ENCODE results near the gene SERINC4.

The SERINC4 gene

DNA sequence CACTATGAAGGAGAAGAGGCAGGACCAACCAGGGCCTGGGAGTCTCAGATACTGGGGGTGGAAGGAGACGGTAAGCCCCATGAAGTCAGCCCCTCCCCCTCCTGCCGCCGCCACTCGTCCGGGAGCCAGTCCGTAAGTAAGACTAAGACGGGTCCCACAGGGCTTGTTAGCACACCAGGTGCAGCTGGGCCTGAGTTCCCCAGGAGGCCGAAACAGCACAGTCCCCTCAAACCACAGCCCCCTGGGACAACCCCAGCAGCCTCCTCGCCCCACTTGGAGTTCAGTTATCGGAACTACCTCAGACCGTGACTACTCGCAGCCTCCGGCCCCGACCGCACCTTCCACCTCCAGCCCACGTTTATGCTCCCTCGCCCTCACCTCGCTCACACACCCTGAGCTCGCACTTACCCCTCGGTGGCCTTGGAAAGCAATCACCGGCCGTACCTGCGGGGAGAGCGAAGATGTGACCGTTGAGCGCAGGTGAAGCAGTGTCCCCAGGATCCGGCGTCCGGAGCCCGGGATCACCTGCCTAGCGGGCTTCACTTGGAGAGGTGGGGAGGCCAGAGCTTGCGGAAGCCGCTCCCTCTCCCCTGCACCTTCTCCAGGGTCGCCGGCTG is 23.8 kb downstream of the SERINC4 start:
- peaks cover 10% of the 10 kb centered on the region for H3K4me1 ChIP-seq (ENCODE audit: control insufficient read depth, insufficient read depth, low read length)
- H3K36me3 ChIP-seq (ENCODE audit: control insufficient read depth, insufficient read depth, low read length) = peaks cover 32% of the 10 kb centered on the region
- H3K4me3 ChIP-seq (ENCODE audit: low read depth, low read length) = peak overlapping the region; percentile 86
- H3K9me3 ChIP-seq (ENCODE audit: control insufficient read depth, insufficient read depth, low read length) = no peaks in the 10 kb centered on the region
- H3K27me3 ChIP-seq (ENCODE audit: control insufficient read depth, insufficient read depth, low read length) = no peaks in the 10 kb centered on the region
- peak overlapping the region; percentile 55; the same call in 1 of the 2 replicates for H3K9ac ChIP-seq (ENCODE audit: low read depth, low read length)
- peak overlapping the region; percentile 2 for H3K27ac ChIP-seq (ENCODE audit: low read depth, low read length)

DNA sequence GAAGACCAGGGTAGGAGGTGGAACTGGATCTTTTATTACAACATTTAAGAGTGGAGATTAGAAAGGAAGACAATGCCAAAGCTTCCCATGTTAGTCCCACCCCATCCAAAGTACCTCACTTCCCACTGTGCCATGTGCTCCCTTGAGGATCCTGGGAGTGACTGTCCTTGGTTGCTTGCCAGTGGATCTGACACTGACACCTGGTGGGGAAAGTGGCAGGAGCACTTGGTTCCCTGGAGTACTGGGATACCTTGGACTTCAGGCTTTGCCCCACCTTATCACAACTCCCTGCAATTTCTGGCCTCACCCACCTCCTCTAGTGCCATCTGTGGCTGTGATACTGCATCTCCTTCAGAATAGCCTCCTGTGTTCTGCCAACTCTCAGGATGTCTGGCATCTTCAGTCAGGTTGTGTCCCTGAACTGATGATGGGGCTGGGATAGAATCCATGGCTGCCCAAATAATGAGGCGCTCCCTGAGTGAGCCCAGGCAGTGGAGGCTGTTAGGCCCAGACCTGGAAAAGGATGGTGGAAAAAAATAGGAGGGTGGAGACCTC is 24.5 kb downstream of the SERINC4 start:
- Histone ChIP-seq H3K27me3 (ENCODE audit: control insufficient read depth, insufficient read depth, low read length) (no peaks in the 10 kb centered on the region), H3K4me3 (ENCODE audit: low read depth, low read length) (peak overlapping the region; percentile 86), H3K4me1 (ENCODE audit: control insufficient read depth, insufficient read depth, low read length) (peaks cover 10% of the 10 kb centered on the region), H3K36me3 (ENCODE audit: control insufficient read depth, insufficient read depth, low read length) (peaks cover 39% of the 10 kb centered on the region), H3K9me3 (ENCODE audit: control insufficient read depth, insufficient read depth, low read length) (no peaks in the 10 kb centered on the region), H3K9ac (ENCODE audit: low read depth, low read length) (no peak overlapping the region), H3K27ac (ENCODE audit: low read depth, low read length) (no peak overlapping the region)

DNA sequence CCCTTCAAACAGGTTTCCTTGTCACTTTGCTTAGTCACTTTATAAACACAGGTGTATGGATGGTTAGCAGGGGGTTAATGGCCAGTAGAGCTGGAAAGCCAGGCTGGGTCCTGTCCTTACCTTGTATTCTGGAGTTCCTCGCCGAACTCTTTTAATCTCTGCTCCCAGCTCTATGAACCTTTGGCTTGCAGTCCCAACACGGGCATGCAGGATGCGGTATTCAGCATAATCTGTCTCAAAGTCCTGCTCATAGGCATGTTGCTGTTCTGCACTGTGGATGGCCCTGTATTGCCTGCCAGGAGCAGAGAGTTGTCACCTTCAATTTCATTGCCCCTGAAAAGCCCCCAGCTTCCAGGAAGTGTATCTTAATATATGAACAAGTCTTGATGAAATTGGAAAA is 26.0 kb downstream of the SERINC4 start:
- H3K4me3 ChIP-seq (ENCODE audit: low read depth, low read length) = no peak overlapping the region
- peaks cover 10% of the 10 kb centered on the region for H3K4me1 ChIP-seq (ENCODE audit: control insufficient read depth, insufficient read depth, low read length)
- no peak overlapping the region for H3K9ac ChIP-seq (ENCODE audit: low read depth, low read length)
- no peak overlapping the region for H3K27ac ChIP-seq (ENCODE audit: low read depth, low read length)
- peaks cover 54% of the 10 kb centered on the region for H3K36me3 ChIP-seq (ENCODE audit: control insufficient read depth, insufficient read depth, low read length)
- no peaks in the 10 kb centered on the region for H3K27me3 ChIP-seq (ENCODE audit: control insufficient read depth, insufficient read depth, low read length)
- no peaks in the 10 kb centered on the region for H3K9me3 ChIP-seq (ENCODE audit: control insufficient read depth, insufficient read depth, low read length)

GRCh38 chr15:43772624-43773023 is 27.4 kb downstream of the SERINC4 start:
- H3K36me3 ChIP-seq (ENCODE audit: control insufficient read depth, insufficient read depth, low read length) = peaks cover 68% of the 10 kb centered on the region
- no peaks in the 10 kb centered on the region for H3K27me3 ChIP-seq (ENCODE audit: control insufficient read depth, insufficient read depth, low read length)
- H3K9me3 ChIP-seq (ENCODE audit: control insufficient read depth, insufficient read depth, low read length) = no peaks in the 10 kb centered on the region
- H3K9ac ChIP-seq (ENCODE audit: low read depth, low read length) = no peak overlapping the region
- peaks cover 10% of the 10 kb centered on the region for H3K4me1 ChIP-seq (ENCODE audit: control insufficient read depth, insufficient read depth, low read length)
- H3K27ac ChIP-seq (ENCODE audit: low read depth, low read length) = no peak overlapping the region
- H3K4me3 ChIP-seq (ENCODE audit: low read depth, low read length) = no peak overlapping the region

GRCh38 chr15:43771816-43772215 is 28.2 kb downstream of the SERINC4 start:
- no peaks in the 10 kb centered on the region for H3K27me3 ChIP-seq (ENCODE audit: control insufficient read depth, insufficient read depth, low read length)
- H3K4me3 ChIP-seq (ENCODE audit: low read depth, low read length) = no peak overlapping the region
- H3K27ac ChIP-seq (ENCODE audit: low read depth, low read length) = no peak overlapping the region
- H3K4me1 ChIP-seq (ENCODE audit: control insufficient read depth, insufficient read depth, low read length) = peaks cover 8% of the 10 kb centered on the region
- H3K9ac ChIP-seq (ENCODE audit: low read depth, low read length) = no peak overlapping the region
- H3K36me3 ChIP-seq (ENCODE audit: control insufficient read depth, insufficient read depth, low read length) = peaks cover 76% of the 10 kb centered on the region
- no peaks in the 10 kb centered on the region for H3K9me3 ChIP-seq (ENCODE audit: control insufficient read depth, insufficient read depth, low read length)

- no peak overlapping the region for H3K4me3 ChIP-seq (ENCODE audit: low read depth, low read length)
- peaks cover 97% of the 10 kb centered on the region for H3K36me3 ChIP-seq (ENCODE audit: control insufficient read depth, insufficient read depth, low read length)
- 0 out of 2 replicates have a peak, but pooled peaks cover 1% of the 10 kb centered on the region for H3K4me1 ChIP-seq (ENCODE audit: control insufficient read depth, insufficient read depth, low read length)
- no peaks in the 10 kb centered on the region for H3K27me3 ChIP-seq (ENCODE audit: control insufficient read depth, insufficient read depth, low read length)
- H3K9ac ChIP-seq (ENCODE audit: low read depth, low read length) = no peak overlapping the region
- no peak overlapping the region for H3K27ac ChIP-seq (ENCODE audit: low read depth, low read length)
- H3K9me3 ChIP-seq (ENCODE audit: control insufficient read depth, insufficient read depth, low read length) = no peaks in the 10 kb centered on the region
These were observed 30.3 kb downstream of the SERINC4 start for GRCh38 chr15:43769584-43770228.

DNA sequence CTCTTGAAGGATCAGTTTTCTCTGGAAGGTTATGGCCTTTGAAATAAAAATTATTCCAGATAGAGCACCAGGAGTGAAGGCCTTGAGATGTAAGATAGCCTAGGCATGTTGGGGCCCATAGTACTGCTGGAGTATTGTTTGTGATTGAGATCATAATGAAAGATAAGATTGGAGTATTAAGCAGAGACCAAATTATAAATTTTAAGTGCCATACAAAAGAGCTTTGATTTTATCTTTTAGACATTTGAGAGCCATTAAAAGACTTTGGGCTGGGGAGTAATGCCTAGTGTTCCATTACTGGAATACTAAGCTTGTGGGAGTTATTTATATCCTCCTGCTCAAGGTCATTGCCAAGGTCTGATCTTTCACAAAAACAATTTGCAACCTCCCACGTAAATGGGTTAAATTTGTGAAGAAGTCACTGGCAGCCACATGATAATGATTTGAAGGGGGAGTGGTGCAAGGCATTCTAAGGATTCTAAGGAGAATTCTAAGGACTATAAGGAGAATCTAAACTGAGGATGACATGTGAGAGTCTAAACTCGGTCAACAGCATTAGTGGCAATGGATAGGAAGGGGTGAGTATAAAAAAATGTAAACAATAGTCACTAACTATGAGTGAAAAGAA is 36.1 kb downstream of the SERINC4 start:
- Histone ChIP-seq H3K9me3 (ENCODE audit: control insufficient read depth, insufficient read depth, low read length) (no peaks in the 10 kb centered on the region), H3K27me3 (ENCODE audit: control insufficient read depth, insufficient read depth, low read length) (no peaks in the 10 kb centered on the region), H3K27ac (ENCODE audit: low read depth, low read length) (no peak overlapping the region), H3K9ac (ENCODE audit: low read depth, low read length) (no peak overlapping the region), H3K4me3 (ENCODE audit: low read depth, low read length) (no peak overlapping the region), H3K4me1 (ENCODE audit: control insufficient read depth, insufficient read depth, low read length) (no peaks in the 10 kb centered on the region), H3K36me3 (ENCODE audit: control insufficient read depth, insufficient read depth, low read length) (peaks cover 93% of the 10 kb centered on the region)

GRCh38 chr15:43762824-43763223 is 37.2 kb downstream of the SERINC4 start:
- H3K36me3 ChIP-seq (ENCODE audit: control insufficient read depth, insufficient read depth, low read length) = peaks cover 93% of the 10 kb centered on the region
- H3K9ac ChIP-seq (ENCODE audit: low read depth, low read length) = no peak overlapping the region
- no peaks in the 10 kb centered on the region for H3K27me3 ChIP-seq (ENCODE audit: control insufficient read depth, insufficient read depth, low read length)

GRCh38 chr15:43751885-43752284 is 48.1 kb downstream of the SERINC4 start:
- Histone ChIP-seq H3K9ac (ENCODE audit: low read depth, low read length) (no peak overlapping the region), H3K36me3 (ENCODE audit: control insufficient read depth, insufficient read depth, low read length) (peaks cover 70% of the 10 kb centered on the region), H3K9me3 (ENCODE audit: control insufficient read depth, insufficient read depth, low read length) (no peaks in the 10 kb centered on the region)

More at GRCh38 chr15:43762824-43763223, 37.2 kb downstream of the SERINC4 start:
- Histone ChIP-seq H3K27ac (ENCODE audit: low read depth, low read length) (no peak overlapping the region), H3K4me3 (ENCODE audit: low read depth, low read length) (no peak overlapping the region), H3K4me1 (ENCODE audit: control insufficient read depth, insufficient read depth, low read length) (no peaks in the 10 kb centered on the region), H3K9me3 (ENCODE audit: control insufficient read depth, insufficient read depth, low read length) (no peaks in the 10 kb centered on the region)

DNA sequence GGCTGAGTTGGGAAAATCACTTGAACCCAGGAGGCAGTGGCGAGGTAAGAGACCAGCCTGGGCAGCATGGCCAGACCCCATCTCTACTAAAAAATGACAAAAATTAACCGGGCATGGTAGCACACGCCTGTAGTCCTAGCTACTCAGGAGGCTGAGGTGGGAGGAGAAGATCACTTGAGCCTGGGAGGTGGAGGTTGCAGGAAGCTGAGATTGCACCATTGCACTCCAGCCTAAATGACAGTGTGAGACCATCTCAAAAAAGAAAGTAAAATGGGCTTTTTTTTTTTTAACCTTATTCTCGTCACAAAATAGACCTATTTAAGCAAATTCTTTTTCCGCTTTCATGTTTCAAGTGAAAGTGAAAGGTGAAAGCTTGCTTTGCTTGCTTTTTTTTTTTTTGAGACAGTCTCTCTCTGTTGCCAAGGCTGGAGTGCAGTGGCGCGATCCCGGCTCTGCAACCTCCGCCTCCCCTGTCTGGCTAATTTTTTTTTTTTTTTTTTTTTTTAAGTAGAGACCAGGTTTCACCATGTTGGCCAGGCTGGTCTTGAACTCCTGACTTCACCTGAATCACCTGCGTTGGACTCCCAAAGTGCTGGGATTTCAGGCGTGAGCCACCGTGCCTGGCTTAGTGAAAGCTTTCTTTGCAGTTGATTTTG is 50.2 kb downstream of the SERINC4 start:
- H3K9me3 ChIP-seq (ENCODE audit: control insufficient read depth, insufficient read depth, low read length) = no peaks in the 10 kb centered on the region
- peaks cover 51% of the 10 kb centered on the region for H3K36me3 ChIP-seq (ENCODE audit: control insufficient read depth, insufficient read depth, low read length)
- no peak overlapping the region for H3K9ac ChIP-seq (ENCODE audit: low read depth, low read length)
- H3K27ac ChIP-seq (ENCODE audit: low read depth, low read length) = no peak overlapping the region
- no peaks in the 10 kb centered on the region for H3K4me1 ChIP-seq (ENCODE audit: control insufficient read depth, insufficient read depth, low read length)
- no peak overlapping the region for H3K4me3 ChIP-seq (ENCODE audit: low read depth, low read length)
- no peaks in the 10 kb centered on the region for H3K27me3 ChIP-seq (ENCODE audit: control insufficient read depth, insufficient read depth, low read length)

More at GRCh38 chr15:43751885-43752284, 48.1 kb downstream of the SERINC4 start:
- Histone ChIP-seq H3K4me3 (ENCODE audit: low read depth, low read length) (no peak overlapping the region), H3K27ac (ENCODE audit: low read depth, low read length) (no peak overlapping the region), H3K4me1 (ENCODE audit: control insufficient read depth, insufficient read depth, low read length) (no peaks in the 10 kb centered on the region), H3K27me3 (ENCODE audit: control insufficient read depth, insufficient read depth, low read length) (no peaks in the 10 kb centered on the region)

Measured in HUES48 (cell line).